COLO668 (cell line): ENCODE results near the gene KNSTRN.
A peak's percentile ranks its signal among the peaks of the same experiment; 100 is the strongest.

Source experiments
- DNase-seq: peaks from one replicate; lab custom pipeline; 2025; ENCODE audit not compliant: unreplicated experiment; lab: John Stamatoyannopoulos, UW

KNSTRN gene, protein sequence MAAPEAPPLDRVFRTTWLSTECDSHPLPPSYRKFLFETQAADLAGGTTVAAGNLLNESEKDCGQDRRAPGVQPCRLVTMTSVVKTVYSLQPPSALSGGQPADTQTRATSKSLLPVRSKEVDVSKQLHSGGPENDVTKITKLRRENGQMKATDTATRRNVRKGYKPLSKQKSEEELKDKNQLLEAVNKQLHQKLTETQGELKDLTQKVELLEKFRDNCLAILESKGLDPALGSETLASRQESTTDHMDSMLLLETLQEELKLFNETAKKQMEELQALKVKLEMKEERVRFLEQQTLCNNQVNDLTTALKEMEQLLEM

DNA sequence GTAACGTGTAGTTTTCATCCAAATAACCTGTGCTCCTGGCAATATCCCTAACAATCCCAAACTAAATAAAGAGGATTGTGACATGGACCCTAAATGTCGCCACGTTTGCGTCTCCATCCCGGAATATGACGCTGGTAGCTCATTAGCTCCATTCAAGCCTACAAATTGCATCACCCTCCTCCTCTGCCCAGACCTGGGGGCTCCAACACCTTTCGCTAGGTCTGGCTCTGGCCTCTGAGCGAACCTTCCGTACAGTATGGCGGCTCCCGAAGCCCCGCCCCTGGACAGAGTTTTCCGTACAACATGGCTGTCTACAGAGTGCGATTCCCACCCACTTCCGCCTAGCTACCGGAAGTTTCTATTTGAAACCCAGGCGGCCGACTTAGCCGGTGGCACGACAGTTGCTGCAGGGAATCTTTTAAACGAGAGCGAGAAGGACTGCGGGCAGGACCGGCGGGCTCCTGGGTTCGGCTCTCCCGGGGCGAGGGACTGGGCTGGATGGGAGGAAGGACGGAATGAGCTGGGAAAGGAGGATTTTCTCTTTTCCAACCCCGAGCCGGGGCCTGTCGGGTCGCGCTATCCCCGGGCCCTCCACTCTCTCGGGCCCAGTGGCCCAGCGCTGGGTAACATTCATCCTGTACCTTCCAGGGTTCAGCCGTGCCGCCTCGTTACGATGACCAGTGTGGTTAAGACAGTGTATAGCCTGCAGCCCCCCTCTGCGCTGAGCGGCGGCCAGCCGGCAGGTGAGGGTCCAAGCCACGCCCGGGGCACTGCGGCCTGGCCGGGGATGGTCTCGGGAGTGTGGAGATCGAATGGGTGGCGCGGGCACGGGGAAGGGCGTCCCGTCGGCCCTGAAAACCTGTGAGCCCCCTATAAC lies at the start of gene KNSTRN:
KNSTRN (plus strand) TSS at position 142 of the 877 bp plus-strand sequence; CDS start at position 257, 115 bp downstream.
- DNase-seq: peak; percentile 91

DNA sequence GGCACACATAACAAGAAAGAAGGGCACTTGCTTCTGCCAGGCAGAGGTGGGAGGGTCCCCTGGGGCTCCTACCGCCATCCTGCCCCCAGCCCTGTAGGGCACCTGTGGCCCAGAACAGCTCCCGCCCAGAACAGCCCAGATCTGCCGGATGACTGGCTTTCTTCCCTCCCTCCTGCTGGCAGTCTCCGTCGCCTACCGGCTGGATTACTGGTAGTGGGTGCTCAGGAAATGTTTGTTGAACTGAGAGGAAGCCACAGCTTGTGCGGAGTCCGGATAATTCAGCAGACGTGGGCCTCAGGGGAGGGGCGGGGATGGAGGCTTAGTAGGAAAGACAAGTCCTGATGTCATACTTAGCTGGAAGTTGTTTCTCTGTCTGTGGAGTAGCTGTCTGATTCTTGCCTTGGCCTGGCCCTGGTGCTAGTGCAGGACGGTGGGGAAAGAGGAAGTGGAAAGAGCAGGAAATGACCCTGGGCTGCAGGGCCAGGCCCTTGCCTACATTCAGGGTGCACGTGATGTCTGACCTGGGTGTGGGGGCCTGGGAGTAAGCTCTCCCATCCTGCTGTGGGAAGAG lies 48.5 kb upstream of the KNSTRN start:
- DNase-seq: no peak

DNA sequence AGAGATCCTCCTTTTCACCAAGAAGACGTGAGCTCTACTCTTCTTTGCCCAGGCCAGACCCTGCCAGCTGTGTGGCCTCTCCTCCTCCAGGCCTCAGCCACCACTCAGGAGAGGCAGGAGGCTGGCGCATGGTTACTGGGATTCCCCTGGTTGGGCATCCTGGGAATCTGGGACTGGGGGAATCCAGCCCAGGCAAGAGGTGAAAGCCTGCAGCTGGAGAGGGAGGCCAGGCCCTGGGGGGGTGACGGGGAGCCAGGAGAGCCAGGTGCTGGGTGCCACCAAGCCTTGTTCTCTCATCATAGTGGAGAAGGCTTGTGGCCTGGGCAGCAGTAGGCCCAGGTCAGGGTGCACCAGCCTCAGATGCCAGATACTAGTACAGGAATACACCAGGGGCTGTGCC lies 48.0 kb upstream of the KNSTRN start:
- no peak for DNase-seq

DNA sequence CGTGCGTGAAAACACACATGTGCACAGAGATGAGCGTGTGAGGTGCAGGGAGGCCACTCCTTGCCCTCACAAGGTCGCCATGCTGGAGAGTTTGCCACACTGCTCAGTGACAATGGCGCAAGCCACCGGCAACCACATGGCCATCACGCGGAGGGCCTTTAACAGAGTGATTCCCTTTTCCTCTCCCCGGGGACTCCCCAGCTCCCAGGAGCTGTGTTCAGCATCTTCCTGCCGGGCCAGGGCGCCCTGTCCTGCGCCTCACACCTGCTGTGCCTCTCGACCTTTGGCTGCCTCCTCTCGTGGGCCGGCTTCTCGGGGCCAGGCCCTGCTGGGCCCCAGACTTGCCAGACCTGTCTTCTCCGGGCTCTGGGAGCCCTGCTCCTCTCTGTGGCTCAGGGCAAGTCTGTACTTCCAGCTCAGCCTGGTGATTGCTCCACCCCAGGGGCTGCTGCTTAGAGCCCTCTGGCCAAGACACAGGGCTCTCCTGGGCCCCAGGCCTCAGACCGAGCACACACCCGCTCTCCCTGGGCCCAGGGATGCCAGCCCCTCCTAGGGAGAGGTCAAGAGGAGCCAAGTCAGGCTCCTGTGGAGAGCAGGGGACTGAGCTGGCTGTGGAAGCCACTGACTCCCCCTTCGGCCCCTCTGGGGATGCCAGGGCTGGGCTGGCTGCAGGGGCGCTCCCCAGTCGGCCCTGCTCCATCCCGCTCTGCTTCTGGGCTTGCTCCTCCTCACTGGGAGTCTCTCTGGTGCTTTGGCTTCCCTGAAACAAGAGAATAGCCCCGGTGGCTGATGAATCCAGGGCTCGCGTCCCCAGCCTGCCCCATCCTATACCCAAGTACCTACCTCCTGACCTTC lies 47.4 kb upstream of the KNSTRN start:
- no peak for DNase-seq

DNA sequence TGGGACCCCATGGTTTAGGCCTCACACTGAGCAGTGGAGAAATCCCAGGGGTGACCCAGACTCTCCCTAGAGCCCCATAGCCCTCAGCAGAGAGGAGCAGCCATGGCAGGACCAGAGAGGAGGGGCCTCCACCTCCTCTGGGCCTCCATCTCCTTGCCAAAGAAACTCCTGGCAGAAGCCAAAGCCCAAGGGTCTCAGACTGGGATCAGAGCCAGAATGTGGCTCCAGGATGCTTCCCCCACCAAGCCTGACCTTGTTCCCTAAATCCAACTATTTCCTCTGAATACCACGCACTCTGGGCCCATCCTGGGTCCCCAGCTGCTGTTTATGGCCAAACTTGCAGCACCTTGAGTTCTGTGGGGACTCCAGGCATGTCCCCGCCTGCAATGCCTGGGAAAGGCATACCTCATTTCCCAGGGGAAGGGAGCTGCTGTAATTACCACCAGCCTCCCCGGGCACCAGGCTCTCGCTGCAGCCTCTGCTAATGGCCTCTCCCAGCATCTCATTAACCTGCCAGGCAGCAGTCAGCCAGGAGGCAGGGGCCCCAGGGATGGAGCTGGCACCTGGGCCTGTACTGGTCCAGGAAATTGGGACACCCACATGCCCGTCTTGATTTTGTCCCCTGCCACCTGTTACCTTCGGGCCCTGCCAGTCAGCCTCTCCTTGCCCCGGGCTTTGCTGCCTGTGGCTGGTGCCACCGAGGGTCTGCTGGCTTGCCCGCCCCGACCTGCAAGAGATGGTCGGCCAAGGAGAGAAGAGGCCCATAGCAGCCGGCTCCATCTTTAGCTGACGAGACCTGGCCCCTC lies 46.4 kb upstream of the KNSTRN start:
- DNase-seq: no peak

DNA sequence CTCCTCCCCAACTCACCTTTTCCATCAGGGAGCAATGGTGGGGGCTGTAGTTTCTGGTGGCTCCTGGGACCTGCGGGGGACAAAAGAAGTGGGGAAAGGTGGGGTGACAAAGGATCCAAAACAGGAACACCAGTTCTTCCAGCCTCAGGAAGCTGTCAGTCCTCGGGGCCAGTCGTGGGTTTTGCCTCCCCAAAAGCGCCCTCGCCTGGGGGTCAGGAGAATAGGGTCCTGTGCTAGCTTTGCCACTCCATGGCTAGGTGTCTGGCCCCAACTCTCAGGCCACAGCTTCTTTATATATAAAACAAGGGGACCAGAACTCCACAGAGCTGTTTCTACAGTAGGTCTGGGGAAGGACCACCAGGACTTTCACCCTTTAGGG lies 45.8 kb upstream of the KNSTRN start:
- no peak for DNase-seq

DNA sequence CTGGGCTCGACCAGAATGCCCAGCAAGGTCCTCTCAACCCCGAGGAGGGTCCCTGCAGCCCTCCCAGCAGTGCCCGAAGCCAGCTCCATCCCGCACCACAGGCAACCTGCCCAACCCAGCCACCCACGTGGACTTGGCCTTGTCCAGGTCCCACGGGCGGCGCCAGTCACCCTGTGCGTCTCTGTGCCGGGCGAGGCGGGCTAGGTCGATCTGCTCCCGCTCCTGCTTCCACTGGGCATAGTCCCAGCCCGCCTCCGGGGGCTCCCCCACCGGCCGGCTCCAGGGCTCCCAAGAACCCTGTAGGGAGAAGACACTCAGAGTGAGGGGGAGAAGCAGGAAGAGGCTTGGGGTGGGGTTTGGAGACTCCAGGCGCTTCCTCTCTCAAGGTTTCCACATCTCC lies 44.9 kb upstream of the KNSTRN start:
- DNase-seq: no peak

DNA sequence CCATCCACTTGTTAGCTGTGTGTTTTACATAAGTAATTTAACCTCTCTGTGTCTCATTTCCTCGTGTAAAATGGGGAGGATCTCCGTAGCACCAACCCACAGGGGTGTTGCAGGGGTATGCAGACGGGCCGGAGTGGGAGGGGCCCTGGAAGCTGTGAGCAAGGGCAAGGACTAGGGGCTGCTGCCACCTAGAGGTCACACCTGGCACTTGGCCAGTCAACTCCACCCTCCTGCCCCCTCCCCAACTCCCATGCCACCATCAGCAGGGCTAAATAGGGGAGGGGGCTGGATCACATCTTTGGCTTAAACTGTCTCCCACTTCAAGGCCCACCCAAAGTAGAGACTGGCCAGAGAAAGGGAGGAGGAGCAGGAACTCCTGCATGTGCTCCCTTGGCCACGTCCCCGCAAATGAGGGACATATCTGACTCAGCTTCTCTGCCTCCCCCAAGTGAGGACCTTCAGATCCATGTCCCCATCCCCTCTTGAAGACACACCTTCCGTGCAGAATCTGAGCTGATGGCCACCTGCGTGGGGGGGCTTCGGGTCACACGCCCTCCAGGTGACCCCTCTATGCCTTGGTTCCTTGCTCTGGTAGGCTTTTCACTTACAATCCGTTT lies 44.4 kb upstream of the KNSTRN start:
- peak; percentile 75 for DNase-seq

DNA sequence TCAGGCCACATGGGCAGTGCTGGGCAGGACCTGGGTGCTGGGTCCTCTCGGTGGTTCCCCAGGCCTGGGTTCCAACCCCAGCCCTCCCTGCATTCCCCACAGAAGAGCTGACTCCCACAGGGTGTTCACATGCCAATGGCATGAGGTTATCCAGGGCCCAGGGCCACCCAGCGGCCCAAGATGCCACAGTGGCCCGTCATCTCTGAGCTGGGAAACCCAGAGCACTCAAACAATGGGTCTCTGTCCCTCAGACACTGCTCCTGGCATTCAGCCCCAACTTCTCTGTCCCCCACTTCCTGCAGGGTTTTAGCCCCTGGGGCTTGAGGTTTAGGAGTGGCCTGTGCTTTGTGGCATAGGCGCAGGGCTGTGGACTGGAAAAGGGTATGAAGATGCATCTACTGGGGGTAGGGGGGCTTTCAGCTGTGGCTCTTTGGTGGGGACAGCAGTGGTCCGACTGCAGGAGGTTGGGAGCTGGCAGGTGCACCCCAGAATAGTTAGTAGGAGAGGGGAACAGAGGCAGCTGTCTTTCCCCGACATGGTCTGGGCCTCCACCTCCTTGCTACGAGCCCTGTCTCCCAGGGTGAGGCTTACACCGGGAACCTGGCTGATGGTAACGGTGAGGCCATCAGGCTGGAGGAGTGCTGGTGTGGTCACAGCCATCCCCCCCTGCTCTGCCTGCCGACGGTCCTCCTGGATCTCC lies 43.5 kb upstream of the KNSTRN start:
- no peak for DNase-seq

DNA sequence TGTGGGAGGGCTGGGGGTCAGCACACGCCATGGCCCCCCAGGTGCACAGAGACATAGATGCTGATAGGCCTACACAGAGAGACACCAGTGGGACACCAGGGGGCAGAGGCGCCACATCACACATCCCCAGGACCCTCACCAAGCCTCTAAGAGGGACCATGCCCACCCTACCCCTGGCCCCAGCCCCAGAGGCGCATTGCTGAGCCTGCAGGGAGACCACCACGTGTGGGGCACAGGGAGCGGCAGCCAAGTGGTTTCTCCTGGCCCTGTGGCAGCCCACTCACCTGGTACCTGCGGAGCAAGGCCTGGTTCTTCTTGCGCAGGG lies 42.9 kb upstream of the KNSTRN start:
- DNase-seq: no peak

DNA sequence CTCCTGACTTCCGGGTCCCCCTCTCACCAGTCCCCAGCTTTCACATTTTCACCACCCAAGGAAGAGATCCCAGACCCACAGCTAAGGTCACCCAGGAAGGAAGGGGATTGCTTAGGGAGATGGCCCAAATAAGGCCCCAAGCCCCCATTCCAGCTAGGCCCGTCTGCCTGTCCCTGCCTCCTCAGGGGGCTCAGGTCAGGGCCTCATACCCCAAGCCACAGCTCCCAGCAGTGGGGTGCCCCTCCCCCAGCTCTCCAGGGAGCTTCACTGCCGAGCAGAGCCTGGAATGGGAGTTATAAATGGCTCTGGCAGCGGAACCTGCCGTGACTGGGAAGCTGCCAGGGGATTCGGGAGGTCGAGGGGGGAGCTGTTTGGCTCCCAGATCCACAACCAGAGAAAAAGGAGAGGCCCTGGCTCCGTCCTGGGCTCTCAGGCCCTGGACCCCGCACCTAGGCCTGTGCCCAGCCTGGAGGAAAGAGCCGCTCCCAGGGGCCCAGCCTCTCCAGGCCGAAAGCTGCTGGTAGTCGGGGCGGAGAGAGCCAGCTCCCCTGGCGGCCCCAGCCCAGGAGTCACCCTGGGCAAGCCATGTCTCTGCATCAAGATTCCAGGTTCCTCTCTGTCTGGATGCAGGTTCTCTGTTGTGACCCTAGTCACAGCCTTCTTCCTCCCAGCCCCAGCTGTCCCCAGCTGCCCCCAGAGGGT lies 42.3 kb upstream of the KNSTRN start:
- peak; percentile 45 for DNase-seq

DNA sequence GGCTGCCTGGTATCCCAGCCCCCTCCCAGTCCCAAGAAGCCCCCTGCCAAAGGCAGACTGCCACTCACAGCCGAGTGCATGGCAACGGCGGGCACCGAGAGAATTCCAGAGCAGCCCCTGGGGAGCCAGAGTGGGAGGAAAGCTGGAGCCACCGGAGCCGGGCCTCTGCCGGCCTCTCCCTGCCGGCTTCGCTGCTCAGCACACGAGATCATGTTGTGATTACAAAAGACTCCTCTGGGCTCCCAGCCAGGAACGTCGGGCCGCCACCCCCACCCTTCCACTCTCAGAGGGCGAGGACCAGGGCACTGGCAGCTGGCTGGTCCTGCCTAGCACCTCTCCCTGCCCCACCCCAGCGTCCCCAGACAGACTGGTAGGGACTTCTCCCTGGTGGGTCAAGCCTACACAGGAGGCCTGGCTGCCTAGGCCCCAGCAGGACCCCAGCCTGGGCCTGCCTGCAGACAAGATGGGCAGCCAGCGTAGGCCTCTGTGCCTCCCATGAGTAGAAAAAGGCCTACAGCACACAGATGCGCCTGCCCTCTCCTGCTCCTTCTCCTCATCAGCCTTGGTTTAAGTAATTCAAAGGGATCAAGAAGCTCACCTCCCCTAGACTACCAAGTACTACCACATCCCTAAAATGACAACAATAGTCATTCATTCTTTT lies 41.7 kb upstream of the KNSTRN start, which contains the start of gene CCDC9B:
CCDC9B (minus strand) TSS at position 200 of the 661 bp plus-strand sequence; CDS start at position 80, 120 bp downstream.
- peak; percentile 94 for DNase-seq

DNA sequence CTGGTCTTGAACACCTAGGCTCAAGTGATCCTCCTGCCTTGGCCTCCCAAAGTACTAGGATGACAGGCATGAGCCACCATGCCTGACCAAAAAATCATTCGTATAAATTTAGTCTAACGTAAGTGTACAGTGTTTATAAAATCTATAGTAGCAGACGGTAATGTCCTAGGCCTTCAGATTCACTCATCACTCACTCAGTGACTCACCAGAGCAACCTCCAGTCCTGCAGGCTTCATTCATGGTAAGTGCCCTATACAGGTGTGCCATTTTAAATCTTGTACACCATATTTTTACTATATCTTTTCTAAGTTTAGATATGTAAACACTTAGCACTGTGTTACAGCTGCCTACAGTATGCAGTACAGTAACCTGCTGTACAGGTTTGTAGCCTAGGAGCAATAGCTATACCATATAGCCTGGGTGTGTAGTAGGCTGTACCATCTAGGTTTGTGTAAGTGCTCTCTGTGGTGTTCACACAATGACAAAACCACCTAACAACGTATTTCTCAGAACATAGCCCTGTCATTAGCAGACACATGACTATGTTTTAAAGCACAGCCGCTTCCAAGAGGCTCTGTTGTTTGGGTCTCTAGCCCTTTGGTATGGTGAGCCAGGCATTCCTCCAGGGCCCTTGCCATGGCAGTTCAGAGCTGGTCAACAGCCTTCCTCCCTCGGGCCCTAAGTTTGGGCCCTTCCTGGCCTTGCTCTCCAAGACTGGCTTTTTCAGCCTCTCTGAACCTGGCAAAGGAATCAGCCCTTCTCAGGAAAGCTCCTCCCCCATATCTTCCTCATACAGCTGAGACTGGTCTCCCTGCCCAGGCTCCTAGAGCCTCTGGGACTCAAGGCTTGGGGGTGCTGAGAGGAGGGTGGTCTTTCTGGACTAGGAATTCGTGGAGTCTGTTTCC lies 39.9 kb upstream of the KNSTRN start:
- no peak for DNase-seq

DNA sequence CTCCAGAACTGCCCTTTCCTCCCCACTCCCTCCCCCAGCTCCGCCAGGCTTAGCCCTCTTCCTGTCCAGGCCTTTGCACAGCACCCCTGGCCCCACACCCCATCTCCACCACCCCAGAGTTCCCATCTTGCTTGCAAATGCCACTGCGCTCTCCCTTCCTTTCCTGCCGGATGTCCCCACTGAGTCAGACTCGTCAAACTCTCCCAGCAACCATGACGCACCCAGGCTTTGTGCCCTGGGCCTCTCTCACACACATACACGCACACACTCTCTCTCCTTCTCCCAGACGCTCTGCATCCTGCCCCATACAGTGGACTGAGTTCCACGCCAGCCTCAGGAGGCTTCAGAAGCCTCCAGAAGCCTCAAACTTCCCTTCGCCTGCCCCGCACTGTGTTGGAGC lies 39.0 kb upstream of the KNSTRN start:
- no peak for DNase-seq

DNA sequence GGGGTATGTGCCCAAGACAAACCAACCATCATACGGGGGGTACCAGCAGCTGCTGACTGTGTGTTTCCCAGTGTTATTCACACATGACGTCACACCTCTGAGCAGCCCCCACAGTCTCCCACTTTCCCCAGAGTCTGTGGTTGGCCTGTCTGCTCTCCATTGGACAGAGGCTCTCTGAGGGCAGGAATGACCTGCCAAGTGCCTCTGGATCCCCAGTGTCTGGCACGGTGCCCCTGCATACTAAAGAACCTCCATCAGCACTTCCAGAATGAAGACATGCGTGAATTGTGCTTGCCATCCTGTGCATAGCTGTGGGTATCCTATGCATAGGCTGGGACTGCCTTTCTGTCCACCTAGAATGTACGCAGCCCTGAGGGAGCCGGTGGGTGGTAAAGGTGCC lies 38.3 kb upstream of the KNSTRN start:
- no peak for DNase-seq

DNA sequence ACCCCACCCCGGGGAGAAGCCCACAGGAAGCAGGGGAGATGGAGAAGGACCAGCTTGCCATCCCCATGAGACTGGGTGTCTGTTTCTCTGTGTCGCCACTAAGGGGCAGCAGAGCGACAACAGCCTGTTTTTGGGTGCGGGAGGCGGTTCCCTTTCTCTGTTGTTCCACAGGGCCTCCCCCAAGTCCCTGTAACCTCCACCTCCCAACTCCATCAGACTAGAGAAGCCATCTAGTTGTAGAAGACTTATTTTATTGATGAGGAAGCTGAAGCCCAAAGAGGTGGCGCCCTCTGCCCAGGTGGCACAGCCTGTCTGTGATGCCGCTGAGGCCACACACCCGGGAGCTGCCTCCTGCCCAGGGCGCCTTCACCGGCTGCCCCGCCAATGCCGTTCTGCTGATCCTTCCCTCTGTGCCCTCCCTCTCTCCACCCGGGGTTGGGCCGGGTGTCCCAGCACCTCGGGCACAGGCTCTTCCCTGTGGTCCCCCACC lies 37.8 kb upstream of the KNSTRN start:
- peak; percentile 62 for DNase-seq
